ENCODE measurements around the gene CARD11. TPM values are rescaled to one million over a fixed set of nuclear protein-coding genes. Genes with fewer than 3 reads are reported as not detected.
A peak's percentile ranks its signal among the peaks of the same experiment; 100 is the strongest.

CARD11 gene
- total and polyA plus RNA-seq, 2 of the 13 experiments (the other 11 are each of a cell fraction or from before 2014, with no cell fraction given), result 0.04 TPM; not detected in 1

DNA sequence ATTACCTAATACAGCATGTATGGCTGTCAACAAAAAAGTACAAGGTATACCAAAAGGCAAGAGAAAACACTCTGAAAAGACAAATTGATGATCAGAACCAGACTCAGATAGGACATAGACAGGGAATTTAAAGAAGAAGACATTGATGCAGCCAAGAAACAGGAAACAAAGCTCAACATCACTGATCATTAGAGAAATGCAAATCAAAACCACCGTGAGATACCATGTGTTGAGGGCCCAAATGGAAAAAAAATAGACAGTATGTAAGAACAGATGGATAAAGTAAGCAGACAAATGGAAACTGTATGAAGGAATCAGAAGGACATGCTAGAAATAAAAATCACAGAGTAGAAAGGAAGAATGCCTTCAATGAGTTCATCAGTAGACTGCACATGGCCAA lies 23.3 kb downstream of the CARD11 start:
- 0% methylated on average over 1 of the region's 1 CpG for WGBS (ENCODE audit: low lambda C conversion rate)
- CTCF ChIA-PET (ENCODE audit: low intra/inter-chr PET ratio, low total read pairs), result no interaction called here
- Histone ChIP-seq H3K4me2 (ENCODE audit: low read depth, low read length) (no peak overlapping the region), H2AFZ (ENCODE audit: low read length) (no peak overlapping the region), H3K4me1 (ENCODE audit: insufficient read depth, low read length) (no peaks in the 10 kb centered on the region), H3K4me3 (replicated peaks in 1 of 3; ENCODE audit: insufficient read depth in 1 of 3, low read depth in 2 of 3, low read length in 3 of 3) (no peak overlapping the region), H3K27me3 (ENCODE audit: control insufficient read depth in 1 of 2, insufficient read depth in 2 of 2, low read length in 2 of 2) (no peaks in the 10 kb centered on the region), H3K36me3 (replicated peaks in 1 of 2; ENCODE audit: control insufficient read depth in 1 of 2, insufficient read depth in 2 of 2, low read length in 2 of 2) (no peaks in the 10 kb centered on the region), H4K20me1 (ENCODE audit: insufficient read depth, low read length) (no peaks in the 10 kb centered on the region), H3K27ac (ENCODE audit: extremely low read length, insufficient read depth, low read length) (no peak overlapping the region), H3K9ac (ENCODE audit: insufficient read depth, low read depth, low read length) (no peak overlapping the region), H3K79me2 (ENCODE audit: insufficient read depth, low read length) (no peaks in the 10 kb centered on the region), H3K9me3 (ENCODE audit: low read length) (no peaks in the 10 kb centered on the region)
- no peak for TF ChIP-seq SAFB2 (CRISPR knock-in tag; IDR thresholded peaks at IDR 0.05; ENCODE audit: borderline replicate concordance, low read depth)
- TF ChIP-seq, protein P1, sequence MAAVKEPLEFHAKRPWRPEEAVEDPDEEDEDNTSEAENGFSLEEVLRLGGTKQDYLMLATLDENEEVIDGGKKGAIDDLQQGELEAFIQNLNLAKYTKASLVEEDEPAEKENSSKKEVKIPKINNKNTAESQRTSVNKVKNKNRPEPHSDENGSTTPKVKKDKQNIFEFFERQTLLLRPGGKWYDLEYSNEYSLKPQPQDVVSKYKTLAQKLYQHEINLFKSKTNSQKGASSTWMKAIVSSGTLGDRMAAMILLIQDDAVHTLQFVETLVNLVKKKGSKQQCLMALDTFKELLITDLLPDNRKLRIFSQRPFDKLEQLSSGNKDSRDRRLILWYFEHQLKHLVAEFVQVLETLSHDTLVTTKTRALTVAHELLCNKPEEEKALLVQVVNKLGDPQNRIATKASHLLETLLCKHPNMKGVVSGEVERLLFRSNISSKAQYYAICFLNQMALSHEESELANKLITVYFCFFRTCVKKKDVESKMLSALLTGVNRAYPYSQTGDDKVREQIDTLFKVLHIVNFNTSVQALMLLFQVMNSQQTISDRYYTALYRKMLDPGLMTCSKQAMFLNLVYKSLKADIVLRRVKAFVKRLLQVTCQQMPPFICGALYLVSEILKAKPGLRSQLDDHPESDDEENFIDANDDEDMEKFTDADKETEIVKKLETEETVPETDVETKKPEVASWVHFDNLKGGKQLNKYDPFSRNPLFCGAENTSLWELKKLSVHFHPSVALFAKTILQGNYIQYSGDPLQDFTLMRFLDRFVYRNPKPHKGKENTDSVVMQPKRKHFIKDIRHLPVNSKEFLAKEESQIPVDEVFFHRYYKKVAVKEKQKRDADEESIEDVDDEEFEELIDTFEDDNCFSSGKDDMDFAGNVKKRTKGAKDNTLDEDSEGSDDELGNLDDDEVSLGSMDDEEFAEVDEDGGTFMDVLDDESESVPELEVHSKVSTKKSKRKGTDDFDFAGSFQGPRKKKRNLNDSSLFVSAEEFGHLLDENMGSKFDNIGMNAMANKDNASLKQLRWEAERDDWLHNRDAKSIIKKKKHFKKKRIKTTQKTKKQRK (IDR thresholded peaks at IDR 0.05; ENCODE audit: low read length), result no peak
- no peak for TF ChIP-seq ZNF772 (CRISPR knock-in tag; IDR thresholded peaks at IDR 0.05)
- no peak for TF ChIP-seq SOX5 (CRISPR knock-in tag; IDR thresholded peaks at IDR 0.05; ENCODE audit: borderline replicate concordance)
- TF ChIP-seq ZNF10 (CRISPR knock-in tag; IDR thresholded peaks at IDR 0.05; ENCODE audit: borderline replicate concordance, low read depth), result no peak
- DNase-seq (ENCODE audit: low spot score) (no peak), FAIRE-seq (no peak), ATAC-seq (no peak)
- in situ Hi-C loops (cut with HindIII; ENCODE audit: extremely low pct_ligation_motif_present, low pct_unique_long_range_greater_than_20kb) (no loop called here), intact Hi-C loops (cut with micrococcal nuclease; ENCODE audit: unreplicated experiment) (no loop called here)
- no TSS peak for BruUV-seq (replicated peaks)
- POLR2A ChIA-PET, result no interaction called here

DNA sequence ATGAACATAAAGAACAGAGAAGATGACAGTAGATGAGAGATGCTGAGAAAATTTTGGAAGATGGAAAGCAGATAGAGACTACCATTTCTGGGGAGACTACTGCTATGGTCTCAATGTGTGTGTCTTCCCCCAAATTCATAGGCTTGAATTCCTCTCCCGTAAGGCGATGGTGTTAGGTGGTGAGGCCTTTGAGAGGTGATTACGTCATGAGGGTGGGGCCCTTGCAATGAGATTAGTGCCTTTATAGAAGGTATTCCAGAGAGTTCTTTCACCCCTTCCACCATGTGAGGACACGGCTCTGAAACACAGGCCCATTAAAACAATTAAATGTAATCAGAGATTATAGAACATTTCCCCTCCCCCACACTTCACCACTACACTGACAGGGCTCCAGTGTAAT lies 23.9 kb downstream of the CARD11 start:
- H3K9ac ChIP-seq (ENCODE audit: insufficient read depth, low read depth, low read length), result no peak overlapping the region
- no peak overlapping the region for H2AFZ ChIP-seq (ENCODE audit: low read length)
- no peaks in the 10 kb centered on the region for H3K36me3 ChIP-seq (replicated peaks in 1 of 2; ENCODE audit: control insufficient read depth in 1 of 2, insufficient read depth in 2 of 2, low read length in 2 of 2)
- H3K4me1 ChIP-seq (ENCODE audit: insufficient read depth, low read length), result no peaks in the 10 kb centered on the region
- H3K9me3 ChIP-seq (ENCODE audit: low read length), result no peaks in the 10 kb centered on the region
- ChIA-PET POLR2A (no interaction called here), CTCF (ENCODE audit: low intra/inter-chr PET ratio, low total read pairs) (no interaction called here)
- TF ChIP-seq CREB1 (IDR thresholded peaks at IDR 0.05), result peak; percentile 57
- TF ChIP-seq CREB1 (CRISPR knock-in tag; IDR thresholded peaks at IDR 0.05), result no peak
- no peak for TF ChIP-seq NCOA5 (CRISPR knock-in tag; IDR thresholded peaks at IDR 0.05)
- TF ChIP-seq ATF7 (IDR thresholded peaks at IDR 0.05), result peak; percentile 74
- TF ChIP-seq ATF7 (CRISPR knock-in tag; IDR thresholded peaks at IDR 0.05), result no peak
- peak; percentile 69; the same call in 1 of the 2 replicates for TF ChIP-seq ZNF264 (CRISPR knock-in tag; IDR thresholded peaks at IDR 0.05)
- H3K4me2 ChIP-seq (ENCODE audit: low read depth, low read length), result no peak overlapping the region
- H3K27ac ChIP-seq (ENCODE audit: extremely low read length, insufficient read depth, low read length), result no peak overlapping the region
- H3K79me2 ChIP-seq (ENCODE audit: insufficient read depth, low read length), result no peaks in the 10 kb centered on the region
- no TSS peak for BruUV-seq (replicated peaks)
- H3K4me3 ChIP-seq (replicated peaks in 1 of 3; ENCODE audit: insufficient read depth in 1 of 3, low read depth in 2 of 3, low read length in 3 of 3), result no peak overlapping the region
- in situ Hi-C loops (cut with HindIII; ENCODE audit: extremely low pct_ligation_motif_present, low pct_unique_long_range_greater_than_20kb) (no loop called here), intact Hi-C loops (cut with micrococcal nuclease; ENCODE audit: unreplicated experiment) (no loop called here)
- no peak for ATAC-seq
- FAIRE-seq, result no peak
- no peaks in the 10 kb centered on the region for H4K20me1 ChIP-seq (ENCODE audit: insufficient read depth, low read length)
- no peaks in the 10 kb centered on the region for H3K27me3 ChIP-seq (ENCODE audit: control insufficient read depth in 1 of 2, insufficient read depth in 2 of 2, low read length in 2 of 2)
- 68% methylated on average over 4 of the region's 4 CpGs for WGBS (ENCODE audit: low lambda C conversion rate)
- DNase-seq (ENCODE audit: low spot score), result no peak
